CD14-positive monocyte (primary cell): ENCODE results near the gene FNDC3A. TPM values are rescaled to one million over a fixed set of nuclear protein-coding genes. Genes with fewer than 3 reads are reported as not detected.
"Not testable (repeated sequence)": the region's sequence is repeated elsewhere in the genome, so short reads cannot be mapped to it uniquely, and the experiment has no call there.

Source experiments
- DNase-seq, 3 donors: peaks; one replicate each; pipeline ENCODE4 v3.0.0-alpha.2; 2011 to 2022
- H2AFZ ChIP-seq: 2 replicates; pipeline ENCODE4 v1.6.0; 2012; ENCODE audit warnings: mild to moderate bottlenecking, low read depth, low read length, inconsistent platforms; ENCODE audit not compliant: insufficient read depth, poor library complexity, severe bottlenecking
- H3K27ac ChIP-seq, 2 donors: 1 replicate in 1 of 2; 2 replicates in 1 of 2; pipeline ENCODE4 v1.5.1; 2012 to 2013; ENCODE audit warnings: low read length in 2 of 2, control low read depth in 1 of 2, inconsistent platforms in 1 of 2, low read depth in 1 of 2, mild to moderate bottlenecking in 1 of 2
- H3K27me3 ChIP-seq, 2 donors: one replicate each; pipeline versions ENCODE4 v1.6.0 to v1.6.1; 2011 to 2013; ENCODE audit warnings: low read length in 2 of 2; ENCODE audit not compliant: control insufficient read depth in 2 of 2, insufficient read depth in 2 of 2
- H3K36me3 ChIP-seq, 2 donors: replicated peaks in 1 of 2; 1 replicate in 1 of 2; 2 replicates in 1 of 2; pipeline versions ENCODE4 v1.5.1 to v1.6.1; 2012 to 2013; ENCODE audit warnings: low read length in 2 of 2, control low read depth in 1 of 2, inconsistent platforms in 1 of 2, mild to moderate bottlenecking in 1 of 2; ENCODE audit not compliant: insufficient read depth in 2 of 2, control insufficient read depth in 1 of 2
- H3K4me1 ChIP-seq, 2 donors: 1 replicate in 1 of 2; 2 replicates in 1 of 2; pipeline versions ENCODE4 v1.5.1 to v1.6.1; 2012 to 2013; ENCODE audit warnings: low read length in 2 of 2, control low read depth in 1 of 2, inconsistent platforms in 1 of 2, mild to moderate bottlenecking in 1 of 2, moderate library complexity in 1 of 2; ENCODE audit not compliant: insufficient read depth in 2 of 2, control insufficient read depth in 1 of 2
- H3K4me2 ChIP-seq: replicated peaks from 2 replicates; pipeline ENCODE3; 2012; ENCODE audit warnings: low read length, moderate library complexity, mild to moderate bottlenecking; ENCODE audit not compliant: poor library complexity, severe bottlenecking; ENCODE audit errors: extremely low read depth
- H3K4me3 ChIP-seq, 3 experiments: fragments of 200-600 bp in 1 of 3; sonication (generic) in 1 of 3; replicated peaks in 1 of 3; 1 replicate in 2 of 3; 2 replicates in 1 of 3; pipeline ENCODE4 v1.5.1; 2011 to 2013; ENCODE audit warnings: low read length in 3 of 3, mild to moderate bottlenecking in 3 of 3, control low read depth in 2 of 3, low read depth in 2 of 3, inconsistent platforms in 1 of 3, moderate library complexity in 1 of 3
- H3K79me2 ChIP-seq: 2 replicates; pipeline ENCODE4 v1.6.0; 2012; ENCODE audit warnings: mild to moderate bottlenecking, control low read depth, inconsistent platforms, low read length, moderate library complexity; ENCODE audit not compliant: insufficient read depth
- H3K9ac ChIP-seq: 2 replicates; pipeline ENCODE4 v1.6.0; 2017; ENCODE audit warnings: low read length, mild to moderate bottlenecking; ENCODE audit not compliant: insufficient read depth, poor library complexity, severe bottlenecking
- H3K9me3 ChIP-seq, 2 donors: replicated peaks in 1 of 2; 1 replicate in 1 of 2; 2 replicates in 1 of 2; pipeline versions ENCODE4 v1.5.1 to v1.6.1; 2012 to 2013; ENCODE audit warnings: low read length in 2 of 2, control low read depth in 1 of 2; ENCODE audit not compliant: control insufficient read depth in 1 of 2, insufficient read depth in 1 of 2
- H4K20me1 ChIP-seq: 2 replicates; pipeline ENCODE4 v1.6.0; 2012; ENCODE audit warnings: mild to moderate bottlenecking, low read length, control low read depth, moderate library complexity; ENCODE audit not compliant: insufficient read depth
- H3K27ac Mint-ChIP-seq, 7 donors: one replicate each; pipeline ENCODE4 v1.8.0; 2020; ENCODE audit warnings: mild to moderate bottlenecking in 7 of 7, mixed read lengths in 7 of 7, moderate library complexity in 6 of 7, inconsistent platforms in 2 of 7
- H3K27me3 Mint-ChIP-seq, 3 donors: one replicate each; pipeline ENCODE4 v1.8.0; 2021 to 2022; ENCODE audit warnings: low read depth in 3 of 3, mild to moderate bottlenecking in 3 of 3, mixed read lengths in 3 of 3, moderate library complexity in 3 of 3, inconsistent platforms in 1 of 3
- H3K36me3 Mint-ChIP-seq, 2 donors: one replicate each; pipeline ENCODE4 v1.8.0; 2020; ENCODE audit warnings: mixed read lengths in 2 of 2, inconsistent platforms in 1 of 2, mild to moderate bottlenecking in 1 of 2
- H3K4me1 Mint-ChIP-seq: one replicate; pipeline ENCODE4 v1.8.0; 2020; ENCODE audit warnings: mild to moderate bottlenecking, mixed read lengths
- H3K4me3 Mint-ChIP-seq, 2 donors: one replicate each; pipeline ENCODE4 v1.8.0; 2020; ENCODE audit warnings: mild to moderate bottlenecking in 2 of 2, mixed read lengths in 2 of 2, moderate library complexity in 1 of 2
- H3K9me3 Mint-ChIP-seq, 7 donors: one replicate each; pipeline ENCODE4 v1.8.0; 2020 to 2022; ENCODE audit warnings: mixed read lengths in 7 of 7, mild to moderate bottlenecking in 6 of 7, moderate library complexity in 6 of 7, inconsistent platforms in 2 of 7
- WGBS: methylation state at CpG from one replicate; pipeline ENCODE4 v1.1.5; 2013; ENCODE audit warnings: missing lambda C conversion rate; ENCODE audit not compliant: insufficient coverage; 5-methylcytosine and 5-hydroxymethylcytosine counted together
- intact Hi-C, 2 donors: fragments of 100-400 bp; cut with micrococcal nuclease; formaldehyde crosslinking; loops; one replicate each; pipeline versions ENCODE4 v1.15.0 to v1.15.1; 2023
- polyA plus RNA-seq, 3 donors: library from polyadenylated mRNA; depleted of rRNA in 1 of 3; unstranded in 2 of 3; stranded (reverse) in 1 of 3; fragments of 300-500 nt in 2 of 3; fragments of >200 nt in 1 of 3; fragmentation: Illumina TruSeq in 2 of 3; gene quantifications; 1 replicate in 2 of 3; 2 replicates in 1 of 3; pipeline ENCODE4 v1.2.3, GENCODE V29; 2012 to 2021
- TF ChIP-seq, protein P1 (sequence below): fragments of 200-600 bp; IDR thresholded peaks from one replicate; pipeline ENCODE4 v1.8.0; 2022; ENCODE audit warnings: antibody characterized with exemption, mild to moderate bottlenecking

Gene FNDC3A
- polyA plus RNA-seq, 3 donors: 8.3 to 27.0 (median 12.0) TPM

DNA sequence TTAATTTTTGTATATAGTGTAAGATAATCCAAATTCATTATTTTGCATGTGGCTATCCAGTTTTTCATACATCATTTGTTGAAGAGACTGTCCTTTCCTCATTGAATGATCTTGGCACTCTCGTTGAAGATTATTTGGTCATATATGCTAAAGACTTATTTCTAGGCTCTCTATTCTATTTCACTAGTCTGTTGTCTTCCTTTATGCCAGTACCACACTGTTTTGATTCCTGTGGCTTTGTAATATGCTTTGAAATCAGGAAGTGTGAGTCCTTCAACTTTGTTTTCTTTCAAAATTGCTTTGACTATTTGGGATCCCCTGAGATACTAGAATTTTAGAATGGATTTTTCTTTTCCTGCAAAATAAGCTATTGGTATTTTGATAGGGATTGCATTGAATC lies 24.5 kb downstream of the FNDC3A start:
- Histone ChIP-seq H3K36me3 (no peaks in the 10 kb centered on the region), H3K27me3 (no peaks in the 10 kb centered on the region), H3K9ac (no peak overlapping the region), H3K79me2 (peaks cover 37% of the 10 kb centered on the region), H3K9me3 (peaks cover 9 to 12% of the 10 kb centered on the region in 2 donors), H3K4me3 (no peak overlapping the region), H3K4me1 (no peaks in the 10 kb centered on the region), H2AFZ (no peak overlapping the region), H3K4me2 (no peak overlapping the region), H4K20me1 (peaks cover 23% of the 10 kb centered on the region), H3K27ac (no peak overlapping the region)
- H3K36me3 Mint-ChIP-seq: peaks cover 17 to 36% of the 10 kb centered on the region in 2 donors
- TF ChIP-seq, protein P1, sequence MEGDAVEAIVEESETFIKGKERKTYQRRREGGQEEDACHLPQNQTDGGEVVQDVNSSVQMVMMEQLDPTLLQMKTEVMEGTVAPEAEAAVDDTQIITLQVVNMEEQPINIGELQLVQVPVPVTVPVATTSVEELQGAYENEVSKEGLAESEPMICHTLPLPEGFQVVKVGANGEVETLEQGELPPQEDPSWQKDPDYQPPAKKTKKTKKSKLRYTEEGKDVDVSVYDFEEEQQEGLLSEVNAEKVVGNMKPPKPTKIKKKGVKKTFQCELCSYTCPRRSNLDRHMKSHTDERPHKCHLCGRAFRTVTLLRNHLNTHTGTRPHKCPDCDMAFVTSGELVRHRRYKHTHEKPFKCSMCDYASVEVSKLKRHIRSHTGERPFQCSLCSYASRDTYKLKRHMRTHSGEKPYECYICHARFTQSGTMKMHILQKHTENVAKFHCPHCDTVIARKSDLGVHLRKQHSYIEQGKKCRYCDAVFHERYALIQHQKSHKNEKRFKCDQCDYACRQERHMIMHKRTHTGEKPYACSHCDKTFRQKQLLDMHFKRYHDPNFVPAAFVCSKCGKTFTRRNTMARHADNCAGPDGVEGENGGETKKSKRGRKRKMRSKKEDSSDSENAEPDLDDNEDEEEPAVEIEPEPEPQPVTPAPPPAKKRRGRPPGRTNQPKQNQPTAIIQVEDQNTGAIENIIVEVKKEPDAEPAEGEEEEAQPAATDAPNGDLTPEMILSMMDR: no peak
- H3K9me3 Mint-ChIP-seq: peaks cover 12 to 31% (median 21%) of the 10 kb centered on the region in 7 donors
- intact Hi-C loops: no loop called here
- H3K27me3 Mint-ChIP-seq: peaks cover 0 to 2% (median 0%) of the 10 kb centered on the region in 3 donors
- H3K27ac Mint-ChIP-seq: no peak overlapping the region
- H3K4me1 Mint-ChIP-seq: no peaks in the 10 kb centered on the region
- H3K4me3 Mint-ChIP-seq: no peak overlapping the region
- no CpG with 5 or more reads among the region's 1 CpG for WGBS
- DNase-seq: no peak

GRCh38 chr13:49018986-49019635 lies 43.4 kb downstream of the FNDC3A start:
- H3K9ac ChIP-seq: not testable (repeated sequence)

More at GRCh38 chr13:49018986-49019635, 43.4 kb downstream of the FNDC3A start:
- H3K27me3 Mint-ChIP-seq, H3K79me2 ChIP-seq, H3K27me3 ChIP-seq, H3K4me2 ChIP-seq, H2AFZ ChIP-seq, H3K4me3 ChIP-seq, H4K20me1 ChIP-seq, H3K4me1 ChIP-seq, intact Hi-C loops, H3K9me3 ChIP-seq, H3K27ac ChIP-seq, H3K4me1 Mint-ChIP-seq, H3K27ac Mint-ChIP-seq, DNase-seq, H3K4me3 Mint-ChIP-seq: not testable (repeated sequence)
- H3K36me3 Mint-ChIP-seq: peaks cover 21 to 38% of the 10 kb centered on the region in 2 donors
- H3K36me3 ChIP-seq: peaks cover 0 to 12% of the 10 kb centered on the region in 2 donors
- 99% methylated on average over 20 of the region's 28 CpGs for WGBS
- peaks cover 6 to 22% (median 18%) of the 10 kb centered on the region in 7 donors for H3K9me3 Mint-ChIP-seq
